Mesendoderm (in vitro differentiated cells): Measurements from ENCODE around the gene ZNF627.
"Not testable (repeated sequence)": the region's sequence is repeated elsewhere in the genome, so short reads cannot be mapped to it uniquely, and the experiment has no call there.

Experiments used
- DNase-seq: peaks from one replicate; pipeline ENCODE4 v3.0.0; 2013
- H2AK5ac ChIP-seq: 2 replicates; pipeline ENCODE4 v1.6.1; 2013; ENCODE audit warnings: low read length, inconsistent platforms
- H2BK120ac ChIP-seq: 2 replicates; pipeline ENCODE4 v1.6.1; 2013; ENCODE audit warnings: low read depth, mild to moderate bottlenecking, low read length, moderate library complexity, mixed read lengths
- H2BK15ac ChIP-seq: replicated peaks from 2 replicates; pipeline ENCODE4 v1.6.1; 2013; ENCODE audit warnings: low read depth, mild to moderate bottlenecking, moderate library complexity
- H2BK5ac ChIP-seq: 2 replicates; pipeline ENCODE4 v1.6.1; 2013; ENCODE audit warnings: low read length, inconsistent platforms
- H3K18ac ChIP-seq: 2 replicates; pipeline ENCODE4 v1.6.1; 2013; ENCODE audit warnings: mild to moderate bottlenecking, low read length, mixed read lengths
- H3K23ac ChIP-seq: one replicate; pipeline ENCODE4 v1.6.1; 2013; ENCODE audit warnings: low read length
- H3K27ac ChIP-seq: 2 replicates; pipeline ENCODE4 v1.5.1; 2013; ENCODE audit warnings: low read depth, mild to moderate bottlenecking, inconsistent platforms, low read length, moderate library complexity
- H3K27me3 ChIP-seq: 2 replicates; pipeline ENCODE4 v1.6.1; 2013; ENCODE audit warnings: low read length, control low read depth, mild to moderate bottlenecking, inconsistent platforms; ENCODE audit not compliant: insufficient read depth, poor library complexity
- H3K36me3 ChIP-seq: 2 replicates; pipeline ENCODE4 v1.6.1; 2013; ENCODE audit warnings: low read length, inconsistent platforms; ENCODE audit not compliant: control insufficient read depth, insufficient read depth
- H3K4ac ChIP-seq: one replicate; pipeline ENCODE4 v1.6.1; 2013; ENCODE audit warnings: low read depth, mild to moderate bottlenecking, low read length, moderate library complexity
- H3K4me1 ChIP-seq: 2 replicates; pipeline ENCODE4 v1.6.1; 2013; ENCODE audit warnings: low read depth, low read length, inconsistent platforms; ENCODE audit not compliant: control insufficient read depth
- H3K4me2 ChIP-seq: 2 replicates; pipeline ENCODE4 v1.6.1; 2013; ENCODE audit warnings: low read length
- H3K4me3 ChIP-seq: 2 replicates; pipeline ENCODE4 v1.5.1; 2013; ENCODE audit warnings: mild to moderate bottlenecking, low read length
- H3K56ac ChIP-seq: one replicate; pipeline ENCODE4 v1.6.1; 2013; ENCODE audit warnings: low read length
- H3K79me1 ChIP-seq: 2 replicates; pipeline ENCODE4 v1.6.1; 2013; ENCODE audit warnings: low read length, inconsistent platforms
- H3K79me2 ChIP-seq: 2 replicates; pipeline ENCODE4 v1.6.1; 2013; ENCODE audit warnings: mild to moderate bottlenecking, low read length; ENCODE audit not compliant: control insufficient read depth, insufficient read depth
- H3K9ac ChIP-seq: 2 replicates; pipeline ENCODE4 v1.6.1; 2013; ENCODE audit warnings: low read length, inconsistent platforms
- H4K5ac ChIP-seq: one replicate; pipeline ENCODE4 v1.6.1; 2013; ENCODE audit warnings: low read length
- H4K8ac ChIP-seq: one replicate; pipeline ENCODE4 v1.6.1; 2013; ENCODE audit warnings: low read depth, mild to moderate bottlenecking, control low read depth, low read length, moderate library complexity
- WGBS: extraction: QIAGEN DNeasy Blood & Tissue Kit; methylation state at CpG from one replicate; pipeline ENCODE4 v1.1.7; 2013; ENCODE audit warnings: low lambda C conversion rate, missing lambda C conversion rate; ENCODE audit not compliant: insufficient coverage; ENCODE audit errors: extremely low coverage; 5-methylcytosine and 5-hydroxymethylcytosine counted together

Gene ZNF627

DNA sequence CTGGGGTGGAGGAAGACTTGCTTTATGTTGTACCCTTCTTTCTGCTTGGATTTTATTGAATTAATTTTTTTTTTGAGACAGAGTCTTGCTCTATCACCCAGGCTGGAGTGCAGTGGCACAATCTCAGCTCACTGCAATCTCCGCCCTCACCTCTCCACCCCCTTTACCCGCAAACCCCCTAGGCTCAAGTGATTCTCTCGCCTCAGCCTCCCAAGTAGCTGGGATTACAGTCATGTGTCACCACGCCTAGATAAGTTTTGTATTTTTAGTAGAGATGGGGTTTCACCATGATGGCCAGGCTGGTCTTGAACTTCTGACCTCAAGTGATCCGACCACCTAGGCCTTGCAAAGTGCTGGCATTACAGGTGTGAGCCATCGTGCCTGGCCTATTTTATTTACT lies 23.9 kb upstream of the ZNF627 start:
- not testable (repeated sequence) for H3K56ac ChIP-seq, DNase-seq, H3K4me1 ChIP-seq, H3K23ac ChIP-seq, H2BK5ac ChIP-seq, H4K8ac ChIP-seq, H3K18ac ChIP-seq, H3K79me1 ChIP-seq, H2AK5ac ChIP-seq, H3K79me2 ChIP-seq, H3K9ac ChIP-seq, H3K4me2 ChIP-seq, H2BK120ac ChIP-seq, H4K5ac ChIP-seq, H3K27ac ChIP-seq, H3K36me3 ChIP-seq, H3K27me3 ChIP-seq, H3K4ac ChIP-seq, H3K4me3 ChIP-seq, H2BK15ac ChIP-seq
- no CpG with 5 or more reads among the region's 6 CpGs for WGBS

DNA sequence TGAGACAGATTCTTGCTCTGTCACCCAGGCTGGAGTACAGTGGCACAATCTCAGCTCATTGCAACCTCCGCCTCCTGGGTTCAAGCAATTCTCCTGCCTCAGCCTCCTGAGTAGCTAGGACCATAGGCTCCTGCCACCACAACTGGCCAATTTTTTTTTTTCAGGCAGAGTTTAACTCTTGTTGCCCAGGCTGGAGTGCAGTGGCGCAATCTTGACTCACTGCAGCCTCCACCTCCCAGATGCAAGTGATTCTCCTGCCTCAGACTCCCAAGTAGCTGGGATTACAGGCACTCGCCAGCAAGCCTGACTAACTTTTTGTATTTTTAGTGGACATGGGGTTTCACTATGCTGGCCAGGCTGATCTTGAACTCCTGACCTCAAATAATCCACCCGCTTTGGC lies 23.5 kb upstream of the ZNF627 start:
- H3K27ac ChIP-seq, H3K36me3 ChIP-seq, H3K27me3 ChIP-seq, DNase-seq, H2BK5ac ChIP-seq, H3K79me2 ChIP-seq, H3K4ac ChIP-seq, H4K5ac ChIP-seq, H3K4me2 ChIP-seq, H2BK15ac ChIP-seq, H3K4me3 ChIP-seq, H3K79me1 ChIP-seq, H3K18ac ChIP-seq, H4K8ac ChIP-seq, H3K9ac ChIP-seq, H3K4me1 ChIP-seq, H3K23ac ChIP-seq, H2AK5ac ChIP-seq, H2BK120ac ChIP-seq, H3K56ac ChIP-seq: not testable (repeated sequence)
- no CpG with 5 or more reads among the region's 4 CpGs for WGBS

DNA sequence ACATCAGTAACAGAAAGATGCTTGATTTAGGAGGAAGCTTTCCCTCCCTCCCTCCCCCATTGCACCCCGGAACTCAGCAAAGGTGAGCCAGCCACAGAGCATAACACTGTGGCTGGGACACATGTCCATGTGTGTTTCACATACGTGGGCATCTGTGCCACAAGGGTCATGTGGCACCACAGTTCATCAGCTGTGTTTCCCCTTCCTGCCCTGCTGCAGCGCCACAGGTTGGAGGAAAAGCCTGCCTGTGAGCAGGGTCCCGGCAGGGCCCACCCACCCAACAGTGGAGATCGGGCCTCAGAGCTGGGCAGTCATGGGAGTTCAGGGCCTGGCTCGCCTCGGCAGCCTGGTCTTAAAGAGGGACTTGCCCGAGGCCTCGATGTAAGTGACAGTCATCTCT lies 22.6 kb upstream of the ZNF627 start:
- H3K79me1 ChIP-seq, result no peaks in the 10 kb centered on the region
- no peak overlapping the region for H3K56ac ChIP-seq
- H3K4me2 ChIP-seq, result no peak overlapping the region

DNA sequence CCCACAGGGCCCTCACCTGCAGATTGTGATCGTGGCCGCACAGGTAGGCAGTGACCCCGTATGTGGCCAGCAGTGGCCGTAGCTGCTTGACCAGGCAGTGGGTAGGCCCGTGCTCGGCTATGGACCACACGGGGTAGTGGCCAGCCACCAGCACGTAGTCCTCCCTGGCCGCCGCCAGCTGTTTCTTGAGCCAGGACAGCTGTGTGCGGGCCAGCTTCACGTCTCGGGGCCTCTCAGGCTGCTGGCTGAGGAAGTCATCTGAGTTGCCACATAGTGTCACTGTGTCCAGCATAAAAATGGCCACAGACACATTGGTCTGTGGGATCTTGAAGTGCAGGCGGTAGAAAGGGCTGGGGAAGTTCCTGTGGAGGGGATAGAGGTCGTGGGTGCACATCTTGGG lies 21.1 kb upstream of the ZNF627 start:
- Histone ChIP-seq H4K8ac (no peak overlapping the region), H3K9ac (no peak overlapping the region)
- WGBS, result no CpG with 5 or more reads among the region's 15 CpGs

More for the DNA sequence above, 22.6 kb upstream of the ZNF627 start:
- no peak overlapping the region for H3K27ac ChIP-seq
- no peak overlapping the region for H3K4ac ChIP-seq
- no peak overlapping the region for H4K8ac ChIP-seq
- no peak overlapping the region for H3K18ac ChIP-seq
- no CpG with 5 or more reads among the region's 9 CpGs for WGBS
- no peak overlapping the region for H2AK5ac ChIP-seq
- H3K9ac ChIP-seq, result no peak overlapping the region
- H4K5ac ChIP-seq, result no peak overlapping the region
- H2BK5ac ChIP-seq, result no peak overlapping the region
- H3K27me3 ChIP-seq, result no peaks in the 10 kb centered on the region
- no peak overlapping the region for H3K4me3 ChIP-seq
- no peaks in the 10 kb centered on the region for H3K4me1 ChIP-seq
- H2BK15ac ChIP-seq, result no peak overlapping the region
- H3K23ac ChIP-seq, result no peak overlapping the region
- no peaks in the 10 kb centered on the region for H3K36me3 ChIP-seq
- no peaks in the 10 kb centered on the region for H3K79me2 ChIP-seq
- no peak overlapping the region for H2BK120ac ChIP-seq
- DNase-seq, result no peak

DNA sequence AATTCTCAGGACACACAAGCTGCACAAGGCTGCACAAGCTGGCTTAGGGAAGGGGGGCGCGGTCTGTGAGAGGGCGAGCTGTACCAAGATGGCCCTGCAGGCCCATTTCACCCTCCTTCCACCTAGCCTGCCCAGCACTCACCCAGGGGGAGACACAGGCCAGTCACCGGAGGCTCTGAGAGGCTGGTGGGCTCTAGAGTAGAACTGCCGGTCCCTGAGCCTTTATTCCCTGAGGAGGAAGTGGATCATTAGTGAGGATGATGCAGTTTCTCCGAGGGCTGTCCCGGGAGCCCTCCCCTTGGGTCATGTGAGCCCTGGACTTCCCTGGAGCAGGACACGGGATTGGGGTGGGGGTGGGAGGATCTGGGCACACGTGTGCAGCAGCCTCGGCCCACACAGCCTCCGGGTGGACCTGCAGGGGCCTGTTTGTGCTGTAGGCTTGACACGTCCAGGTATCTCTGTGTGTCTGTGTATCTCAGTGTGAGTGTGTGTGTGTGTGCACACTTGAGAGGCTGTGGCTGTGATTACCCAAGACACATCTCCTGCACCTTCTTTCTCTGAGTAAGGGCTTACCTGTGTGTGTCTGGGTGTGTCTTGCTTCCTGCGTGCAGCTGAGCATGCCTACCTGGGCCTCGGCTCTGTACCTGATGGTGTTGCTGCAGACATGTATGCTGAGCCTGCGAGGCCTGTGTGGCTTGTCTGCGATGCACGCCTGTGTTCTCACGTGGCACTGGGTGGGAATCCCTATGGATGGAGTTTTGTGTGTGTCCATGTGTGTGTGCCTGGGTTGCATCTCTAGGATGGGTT lies 19.6 kb upstream of the ZNF627 start, which contains the start of gene ACP5:
Gene ACP5 (minus strand): TSS at position 195 of the 807 bp plus-strand sequence. CDS start 328 bp downstream, outside the sequence.
- Histone ChIP-seq H3K79me1 (no peaks in the 10 kb centered on the region), H3K9ac (peak within 1 kb of the TSS; percentile 38), H4K8ac (no peak within 1 kb of the TSS), H2AK5ac (no peak within 1 kb of the TSS), H3K27me3 (no peaks in the 10 kb centered on the region), H2BK120ac (no peak within 1 kb of the TSS), H3K23ac (no peak within 1 kb of the TSS), H3K4ac (no peak within 1 kb of the TSS), H3K4me2 (peak within 1 kb of the TSS; percentile 62), H3K4me3 (peak within 1 kb of the TSS; percentile 9), H3K79me2 (no peaks in the 10 kb centered on the region), H3K4me1 (no peaks in the 10 kb centered on the region), H3K36me3 (no peaks in the 10 kb centered on the region), H4K5ac (no peak within 1 kb of the TSS), H2BK5ac (no peak within 1 kb of the TSS), H3K56ac (peak within 1 kb of the TSS; percentile 67), H3K27ac (no peak within 1 kb of the TSS), H3K18ac (no peak within 1 kb of the TSS), H2BK15ac (no peak within 1 kb of the TSS)
- peak; percentile 37 for DNase-seq
- no CpG with 5 or more reads among the region's 18 CpGs for WGBS

More for the DNA sequence above, 21.1 kb upstream of the ZNF627 start:
- H3K23ac ChIP-seq, result no peak overlapping the region
- no peaks in the 10 kb centered on the region for H3K36me3 ChIP-seq
- no peak overlapping the region for H3K4me3 ChIP-seq
- H2BK5ac ChIP-seq, result no peak overlapping the region
- no peaks in the 10 kb centered on the region for H3K79me2 ChIP-seq
- H3K18ac ChIP-seq, result no peak overlapping the region
- H3K27ac ChIP-seq, result no peak overlapping the region
- no peaks in the 10 kb centered on the region for H3K4me1 ChIP-seq
- no peak overlapping the region for H2BK120ac ChIP-seq
- H2BK15ac ChIP-seq, result no peak overlapping the region
- H3K27me3 ChIP-seq, result no peaks in the 10 kb centered on the region
- H3K56ac ChIP-seq, result no peak overlapping the region
- no peak for DNase-seq
- H4K5ac ChIP-seq, result no peak overlapping the region
- no peak overlapping the region for H3K4ac ChIP-seq
- no peak overlapping the region for H2AK5ac ChIP-seq
- H3K79me1 ChIP-seq, result no peaks in the 10 kb centered on the region
- H3K4me2 ChIP-seq, result no peak overlapping the region
